Osteoblast (primary cell): ENCODE data around the gene GPR149. TPM values are rescaled to one million over a fixed set of nuclear protein-coding genes. Genes with fewer than 3 reads are reported as not detected.
"Not testable (repeated sequence)": the region's sequence is repeated elsewhere in the genome, so short reads cannot be mapped to it uniquely, and the experiment has no call there.

ENCODE experiments used
- DNase-seq: peaks from one replicate; pipeline ENCODE4 v3.0.0; 2011; ENCODE audit warnings: low spot score, mixed read lengths; ENCODE audit not compliant: insufficient read length; ENCODE audit errors: missing footprints
- H2AFZ ChIP-seq: 2 replicates; pipeline ENCODE4 v1.6.0; 2011; ENCODE audit warnings: mild to moderate bottlenecking, low read length
- H3K27ac ChIP-seq: 2 replicates; pipeline ENCODE4 v1.5.1; 2011; ENCODE audit warnings: mild to moderate bottlenecking, low read depth, low read length, moderate library complexity
- H3K27me3 ChIP-seq: 2 replicates; pipeline ENCODE4 v1.6.0; 2012; ENCODE audit warnings: mild to moderate bottlenecking, control low read depth, inconsistent platforms, low read length, moderate library complexity; ENCODE audit not compliant: insufficient read depth
- H3K36me3 ChIP-seq: 2 replicates; pipeline ENCODE4 v1.5.1; 2011; ENCODE audit warnings: mild to moderate bottlenecking, low read length, control low read depth, moderate library complexity; ENCODE audit not compliant: insufficient read depth
- H3K4me1 ChIP-seq: 2 replicates; pipeline ENCODE4 v1.5.1; 2011; ENCODE audit warnings: mild to moderate bottlenecking, low read length, control low read depth, moderate library complexity; ENCODE audit not compliant: insufficient read depth
- H3K4me2 ChIP-seq: 2 replicates; pipeline ENCODE4 v1.6.0; 2011; ENCODE audit warnings: mild to moderate bottlenecking, low read length; ENCODE audit not compliant: insufficient read depth
- H3K4me3 ChIP-seq: fragments of 200-600 bp; sonication (generic); 3 replicates; pipeline ENCODE4 v1.5.1; 2012; ENCODE audit warnings: mild to moderate bottlenecking, low read length, inconsistent platforms; ENCODE audit not compliant: insufficient read depth
- H3K79me2 ChIP-seq: 2 replicates; pipeline ENCODE4 v1.6.0; 2012; ENCODE audit warnings: mild to moderate bottlenecking, low read length, control low read depth, inconsistent platforms; ENCODE audit not compliant: insufficient read depth
- H3K9me3 ChIP-seq: 2 replicates; pipeline ENCODE4 v1.5.1; 2011; ENCODE audit warnings: low read depth, low read length, control low read depth
- H4K20me1 ChIP-seq: 2 replicates; pipeline ENCODE4 v1.6.0; 2012; ENCODE audit warnings: mild to moderate bottlenecking, low read length, control low read depth; ENCODE audit not compliant: insufficient read depth
- CTCF ChIP-seq: IDR thresholded peaks from 2 replicates; pipeline ENCODE4 v1.5.1; 2011; ENCODE audit warnings: mild to moderate bottlenecking, low read depth, low read length, moderate library complexity; ENCODE audit errors: extremely low read depth
- total RNA-seq: library from RNA; depleted of rRNA; stranded (reverse); fragments of >200 nt; gene quantifications from 2 replicates; pipeline ENCODE4 v1.2.3, GENCODE V29; 2012

Gene GPR149
- total RNA-seq, 1 donor = not detected

- Histone ChIP-seq H3K79me2 (no peaks in the 10 kb centered on the region), H3K36me3 (no peaks in the 10 kb centered on the region), H3K27ac (no peak overlapping the region), H3K9me3 (no peaks in the 10 kb centered on the region), H3K4me2 (no peak overlapping the region), H3K27me3 (no peaks in the 10 kb centered on the region), H3K4me3 (no peak overlapping the region), H2AFZ (no peak overlapping the region), H4K20me1 (no peaks in the 10 kb centered on the region), H3K4me1 (no peaks in the 10 kb centered on the region)
- TF ChIP-seq CTCF = no peak
- no peak for DNase-seq
These were observed 28.6 kb upstream of the GPR149 start for GRCh38 chr3:154458560-154458959.

- H4K20me1 ChIP-seq, H3K4me3 ChIP-seq, H3K36me3 ChIP-seq, H3K27ac ChIP-seq, H2AFZ ChIP-seq, H3K27me3 ChIP-seq, H3K9me3 ChIP-seq, DNase-seq, H3K4me2 ChIP-seq, H3K4me1 ChIP-seq, H3K79me2 ChIP-seq: not testable (repeated sequence)
These were observed 9.1 kb upstream of the GPR149 start for GRCh38 chr3:154439081-154439480.

- Histone ChIP-seq H3K4me3 (no peak overlapping the region), H2AFZ (no peak overlapping the region), H3K27ac (no peak overlapping the region), H3K27me3 (peaks cover 9% of the 10 kb centered on the region), H3K4me1 (no peaks in the 10 kb centered on the region), H3K9me3 (no peaks in the 10 kb centered on the region), H3K79me2 (no peaks in the 10 kb centered on the region), H3K36me3 (no peaks in the 10 kb centered on the region), H3K4me2 (no peak overlapping the region), H4K20me1 (no peaks in the 10 kb centered on the region)
- DNase-seq = no peak
- TF ChIP-seq CTCF = no peak
These were observed 1.1 kb upstream of the GPR149 start for GRCh38 chr3:154431043-154431442.

- no peaks in the 10 kb centered on the region for H3K79me2 ChIP-seq
- peak overlapping the region; percentile 0 for H3K4me2 ChIP-seq
- H3K4me3 ChIP-seq = no peak overlapping the region
- no peaks in the 10 kb centered on the region for H3K36me3 ChIP-seq
- H4K20me1 ChIP-seq = no peaks in the 10 kb centered on the region
- H3K9me3 ChIP-seq = no peaks in the 10 kb centered on the region
- H3K4me1 ChIP-seq = no peaks in the 10 kb centered on the region
- H3K27me3 ChIP-seq = peaks cover 9% of the 10 kb centered on the region
- no peak for TF ChIP-seq CTCF
- DNase-seq = peak; percentile 49
- H3K27ac ChIP-seq = no peak overlapping the region
- no peak overlapping the region for H2AFZ ChIP-seq
These were observed 1.4 kb downstream of the GPR149 start for GRCh38 chr3:154428286-154429206.
